Measurements from ENCODE around the gene CNTRL. TPM values are rescaled to one million over a fixed set of nuclear protein-coding genes. Genes with fewer than 3 reads are reported as not detected.
"Not testable (repeated sequence)": the region's sequence is repeated elsewhere in the genome, so short reads cannot be mapped to it uniquely, and the experiment has no call there.

Gene CNTRL
- total RNA-seq, 6 experiments from 2014 or later: 3.8 to 10.4 (median 8.8) TPM

- H3K36me3 Mint-ChIP-seq (ENCODE audit: low read depth): no peaks in the 10 kb centered on the region
- TF ChIP-seq, protein P1, sequence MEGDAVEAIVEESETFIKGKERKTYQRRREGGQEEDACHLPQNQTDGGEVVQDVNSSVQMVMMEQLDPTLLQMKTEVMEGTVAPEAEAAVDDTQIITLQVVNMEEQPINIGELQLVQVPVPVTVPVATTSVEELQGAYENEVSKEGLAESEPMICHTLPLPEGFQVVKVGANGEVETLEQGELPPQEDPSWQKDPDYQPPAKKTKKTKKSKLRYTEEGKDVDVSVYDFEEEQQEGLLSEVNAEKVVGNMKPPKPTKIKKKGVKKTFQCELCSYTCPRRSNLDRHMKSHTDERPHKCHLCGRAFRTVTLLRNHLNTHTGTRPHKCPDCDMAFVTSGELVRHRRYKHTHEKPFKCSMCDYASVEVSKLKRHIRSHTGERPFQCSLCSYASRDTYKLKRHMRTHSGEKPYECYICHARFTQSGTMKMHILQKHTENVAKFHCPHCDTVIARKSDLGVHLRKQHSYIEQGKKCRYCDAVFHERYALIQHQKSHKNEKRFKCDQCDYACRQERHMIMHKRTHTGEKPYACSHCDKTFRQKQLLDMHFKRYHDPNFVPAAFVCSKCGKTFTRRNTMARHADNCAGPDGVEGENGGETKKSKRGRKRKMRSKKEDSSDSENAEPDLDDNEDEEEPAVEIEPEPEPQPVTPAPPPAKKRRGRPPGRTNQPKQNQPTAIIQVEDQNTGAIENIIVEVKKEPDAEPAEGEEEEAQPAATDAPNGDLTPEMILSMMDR (IDR thresholded peaks at IDR 0.05): no peak
- DNase-seq: no peak
- no peaks in the 10 kb centered on the region for H3K9me3 Mint-ChIP-seq
- no peaks in the 10 kb centered on the region for H3K4me1 Mint-ChIP-seq (ENCODE audit: low read depth)
- H3K4me3 Mint-ChIP-seq: no peak overlapping the region
- no peak overlapping the region for H3K27ac Mint-ChIP-seq
- no peaks in the 10 kb centered on the region for H3K27me3 Mint-ChIP-seq (ENCODE audit: insufficient read depth)
These were observed 40.2 kb upstream of the CNTRL start for GRCh38 chr9:121034529-121034928.

- H3K4me1 Mint-ChIP-seq (ENCODE audit: low read depth); H3K4me3 Mint-ChIP-seq; H3K36me3 Mint-ChIP-seq (ENCODE audit: low read depth); H3K27me3 Mint-ChIP-seq (ENCODE audit: insufficient read depth); H3K9me3 Mint-ChIP-seq; DNase-seq; H3K27ac Mint-ChIP-seq: not testable (repeated sequence)
These were observed 39.0 kb upstream of the CNTRL start for GRCh38 chr9:121035717-121036116.

DNA sequence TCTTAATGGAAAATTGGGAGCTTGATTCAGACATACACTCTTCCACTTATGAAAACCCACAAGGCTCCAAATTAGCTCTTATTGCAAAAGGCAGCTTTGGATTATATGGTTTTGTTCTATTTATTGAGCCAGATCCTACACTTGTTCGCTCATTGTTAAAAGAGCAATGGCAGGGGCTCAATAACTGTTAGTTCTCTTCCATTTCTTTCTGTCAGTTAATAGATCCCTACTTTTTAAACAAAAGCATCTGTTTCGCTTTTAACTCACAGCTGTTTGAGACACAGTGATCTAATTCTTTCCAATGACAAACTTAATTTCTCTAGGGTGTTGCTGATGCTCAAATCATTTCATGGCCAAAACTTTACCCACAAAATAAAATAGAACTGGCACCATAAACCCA is 36.4 kb upstream of the CNTRL start:
- no peaks in the 10 kb centered on the region for H3K36me3 Mint-ChIP-seq (ENCODE audit: low read depth)
- TF ChIP-seq, protein P1 (IDR thresholded peaks at IDR 0.05): no peak
- no peak overlapping the region for H3K27ac Mint-ChIP-seq
- no peaks in the 10 kb centered on the region for H3K9me3 Mint-ChIP-seq
- no peak overlapping the region for H3K4me3 Mint-ChIP-seq
- H3K27me3 Mint-ChIP-seq (ENCODE audit: insufficient read depth): no peaks in the 10 kb centered on the region
- DNase-seq: no peak
- H3K4me1 Mint-ChIP-seq (ENCODE audit: low read depth): no peaks in the 10 kb centered on the region

DNA sequence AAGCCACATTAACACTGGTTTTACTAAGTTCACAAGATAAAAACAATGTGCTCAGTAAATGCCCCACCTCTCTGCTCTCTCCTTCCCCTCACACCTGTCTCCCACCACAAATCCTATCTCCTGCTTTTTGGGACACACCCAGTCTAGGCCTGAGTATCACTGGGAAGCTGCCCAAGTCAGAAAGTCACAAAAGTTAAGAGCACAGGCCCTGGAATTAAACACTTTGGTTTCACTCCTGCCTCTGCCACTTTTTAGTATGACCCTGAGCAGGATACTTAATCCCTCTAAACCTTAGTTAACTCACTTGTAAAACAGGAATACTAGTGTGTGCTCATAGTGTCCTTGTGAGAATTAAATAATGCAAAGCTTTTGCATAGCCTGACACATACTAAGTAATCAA is 36.0 kb upstream of the CNTRL start:
- TF ChIP-seq, protein P1 (IDR thresholded peaks at IDR 0.05): no peak
- H3K4me3 Mint-ChIP-seq: no peak overlapping the region

GRCh38 chr9:121048175-121048574 is 26.6 kb upstream of the CNTRL start:
- H3K4me3 Mint-ChIP-seq: no peak overlapping the region
- H3K27ac Mint-ChIP-seq: no peak overlapping the region
- no peaks in the 10 kb centered on the region for H3K36me3 Mint-ChIP-seq (ENCODE audit: low read depth)
- H3K4me1 Mint-ChIP-seq (ENCODE audit: low read depth): peaks cover 10% of the 10 kb centered on the region
- TF ChIP-seq, protein P1 (IDR thresholded peaks at IDR 0.05): no peak
- H3K27me3 Mint-ChIP-seq (ENCODE audit: insufficient read depth): no peaks in the 10 kb centered on the region
- no peaks in the 10 kb centered on the region for H3K9me3 Mint-ChIP-seq
- no peak for DNase-seq

More for the DNA sequence above, 36.0 kb upstream of the CNTRL start:
- Mint-ChIP-seq H3K36me3 (ENCODE audit: low read depth) (no peaks in the 10 kb centered on the region), H3K27ac (no peak overlapping the region), H3K9me3 (no peaks in the 10 kb centered on the region), H3K27me3 (ENCODE audit: insufficient read depth) (no peaks in the 10 kb centered on the region), H3K4me1 (ENCODE audit: low read depth) (no peaks in the 10 kb centered on the region)
- no peak for DNase-seq

GRCh38 chr9:121048618-121049017 is 26.1 kb upstream of the CNTRL start:
- no peak for DNase-seq
- Mint-ChIP-seq H3K4me1 (ENCODE audit: low read depth) (peaks cover 10% of the 10 kb centered on the region), H3K27ac (no peak overlapping the region), H3K4me3 (no peak overlapping the region), H3K9me3 (no peaks in the 10 kb centered on the region), H3K36me3 (ENCODE audit: low read depth) (no peaks in the 10 kb centered on the region), H3K27me3 (ENCODE audit: insufficient read depth) (no peaks in the 10 kb centered on the region)
- TF ChIP-seq, protein P1 (IDR thresholded peaks at IDR 0.05): no peak
